22Rv1 (cell line): ENCODE results near the gene CFAP410.

ENCODE experiments used
- CTCF ChIP-seq: fragments of 450-650 bp; IDR thresholded peaks from 2 replicates; pipeline ENCODE4 v1.5.1; 2017; ENCODE audit warnings: mild to moderate bottlenecking
- ZFX ChIP-seq: fragments of 450-650 bp; IDR thresholded peaks from 2 replicates; pipeline ENCODE4 v1.6.1; 2017; ENCODE audit warnings: antibody characterized with exemption, borderline replicate concordance

- TF ChIP-seq ZFX = no peak
- no peak for TF ChIP-seq CTCF
Measured at GRCh38 chr21:44322621-44323325, 16.4 kb downstream of the CFAP410 start.
